ENCODE measurements around the gene PFAS.

- no peak for TF ChIP-seq CTCF (IDR thresholded peaks at IDR 0.05; ENCODE audit: insufficient read depth, low read depth, low read length)
- no peak for TF ChIP-seq EZH2 (IDR thresholded peaks at IDR 0.05; ENCODE audit: insufficient read depth, low read length)
Measured at GRCh38 chr17:8256691-8257090, 7.6 kb downstream of the PFAS start.

Data from astrocyte (in vitro differentiated cells and primary cell).